ENCODE results near the gene RASSF1. TPM values are rescaled to one million over a fixed set of nuclear protein-coding genes. Genes with fewer than 3 reads are reported as not detected.

Gene RASSF1
- total and polyA plus RNA-seq, 2 of the 8 experiments (the other 6 are each of a cell fraction or from before 2014, with no cell fraction given) = 10.3 to 15.7 TPM

GRCh38 chr3:50286322-50287227, 54.1 kb downstream of the RASSF1 start:
- Histone ChIP-seq H3K79me2 (ENCODE audit: control insufficient read depth in 1 of 2, insufficient read depth in 2 of 2, low read length in 2 of 2) (peaks cover 0 to 12% of the 10 kb centered on the region in 2 experiments; a peak in 3 of 4 replicates), H3K14ac (ENCODE audit: insufficient read length) (no peak overlapping the region), H3K27me3 (replicated peaks in 1 of 4; ENCODE audit: control insufficient read depth in 3 of 4, extremely low read depth in 1 of 4, insufficient read depth in 3 of 4, low read length in 3 of 4) (no peaks in the 10 kb centered on the region; a peak in 1 of 7 replicates), H3K4me1 (replicated peaks in 1 of 4; ENCODE audit: control insufficient read depth in 3 of 4, insufficient read depth in 4 of 4, low read length in 3 of 4) (peaks cover 0 to under 1% (median under 1%) of the 10 kb centered on the region in 4 experiments; a peak in 3 of 7 replicates), H3K79me1 (ENCODE audit: low read depth, low read length) (peaks cover 6% of the 10 kb centered on the region; the same call in 1 of the 2 replicates), H3K56ac (replicated peaks; ENCODE audit: insufficient read length, low read depth, low read length) (no peak overlapping the region), H2BK12ac (ENCODE audit: low read depth, low read length) (no peak overlapping the region), H4K8ac (ENCODE audit: extremely low read depth, insufficient read depth, low read length) (no peak overlapping the region), H3K9me3 (ENCODE audit: insufficient read depth in 2 of 2, low read depth in 1 of 2, low read length in 1 of 2) (no peaks in the 10 kb centered on the region), H3K23ac (ENCODE audit: insufficient read length) (no peak overlapping the region), H3K27ac (ENCODE audit: low read depth, low read length) (no peak overlapping the region), H3K9ac (replicated peaks in 1 of 4; ENCODE audit: extremely low read depth in 1 of 4, low read depth in 3 of 4, low read length in 3 of 4) (no peak overlapping the region), H4K91ac (replicated peaks; ENCODE audit: insufficient read length, low read length) (no peak overlapping the region), H2BK15ac (ENCODE audit: low read length) (no peak overlapping the region), H3K4me3 (ENCODE audit: extremely low read depth in 1 of 4, insufficient read depth in 2 of 4, low read depth in 3 of 4, low read length in 4 of 4) (no peak overlapping the region), H4K5ac (ENCODE audit: insufficient read length, low read depth, low read length) (no peak overlapping the region), H2AK5ac (ENCODE audit: low read depth, low read length) (no peak overlapping the region), H3K36me3 (ENCODE audit: control insufficient read depth in 2 of 4, insufficient read depth in 4 of 4, low read length in 3 of 4) (peaks cover 16 to 29% (median 22%) of the 10 kb centered on the region in 4 experiments), H3K18ac (ENCODE audit: extremely low read depth, low read length) (no peak overlapping the region), H3K4me2 (ENCODE audit: insufficient read depth in 1 of 2, low read depth in 2 of 2, low read length in 2 of 2) (no peak overlapping the region), H2BK20ac (ENCODE audit: low read length) (no peak overlapping the region), H2BK5ac (ENCODE audit: low read depth, low read length) (no peak overlapping the region), H2AFZ (ENCODE audit: low read length) (no peak overlapping the region), H3K4ac (replicated peaks; ENCODE audit: insufficient read length, low read depth, low read length) (no peak overlapping the region), H3K23me2 (ENCODE audit: low read depth, low read length) (peaks cover 5% of the 10 kb centered on the region), H4K20me1 (replicated peaks in 1 of 2; ENCODE audit: control insufficient read depth in 1 of 2, insufficient read depth in 2 of 2, low read length in 2 of 2) (peaks cover 0 to 13% of the 10 kb centered on the region in 2 experiments), H2BK120ac (replicated peaks; ENCODE audit: low read depth, low read length) (no peak overlapping the region)
- no peak for FAIRE-seq
- no peak for DNase-seq (ENCODE audit: low read depth in 1 of 2, low spot score in 2 of 2)
- ChIA-PET POLR2A (ENCODE audit: partially characterized antibody) (interaction anchor here (1.7 to 6.8 kb wide), 2 partner anchors 8 to 16 kb away, joined by 3 to 122 read pairs; partner anchors contain the start of gene LSMEM2), CTCF (ENCODE audit: partially characterized antibody) (interaction anchor here (0.5 to 2.0 kb wide), 5 partner anchors 7 to 328 kb away, joined by 3 to 7 read pairs (median 5); no protein-coding TSS in a partner anchor)
- 95% methylated on average over 28 of the region's 28 CpGs; no CpG with 5 or more reads in 1 of the 2 experiments for WGBS, 2 experiments (ENCODE audit: extremely low coverage in 1 of 2, insufficient coverage in 1 of 2, insufficient read length in 1 of 2, insufficient replicate concordance in 2 of 2, low coverage in 1 of 2, low lambda C conversion rate in 2 of 2, missing lambda C conversion rate in 1 of 2)
- TF ChIP-seq HDAC2 (IDR thresholded peaks at IDR 0.05; ENCODE audit: borderline replicate concordance in 1 of 2, low read depth in 2 of 2, low read length in 2 of 2) (no peak), CTBP2 (IDR thresholded peaks at IDR 0.05; ENCODE audit: borderline replicate concordance, insufficient read depth, insufficient read length, low read length) (no peak), SIRT6 (IDR thresholded peaks at IDR 0.05; ENCODE audit: low read length) (no peak), SP1 (IDR thresholded peaks at IDR 0.05; ENCODE audit: low read depth, low read length) (no peak), RAD21 (IDR thresholded peaks at IDR 0.05 in 1 of 2, conservative IDR thresholded peaks at IDR 0.05 in 1 of 2; ENCODE audit: low read depth in 2 of 2, low read length in 2 of 2) (no peak), GABPA (IDR thresholded peaks at IDR 0.05; ENCODE audit: borderline replicate concordance, insufficient read depth, low read length) (no peak)

Measured in H1 (cell line).